ENCODE data around the gene SH3RF1. TPM values are rescaled to one million over a fixed set of nuclear protein-coding genes. Genes with fewer than 3 reads are reported as not detected.
"Not testable (repeated sequence)": the region's sequence is repeated elsewhere in the genome, so short reads cannot be mapped to it uniquely, and the experiment has no call there.

The SH3RF1 gene
- total RNA-seq, 1 donor from 2014 or later, result 18.6 TPM

GRCh38 chr4:169184236-169184635 lies 86.5 kb downstream of the SH3RF1 start:
- Mint-ChIP-seq H3K4me1 (peaks cover 34% of the 10 kb centered on the region), H3K36me3 (ENCODE audit: low read depth) (no peaks in the 10 kb centered on the region), H3K27me3 (ENCODE audit: low read depth) (no peaks in the 10 kb centered on the region), H3K9me3 (no peaks in the 10 kb centered on the region), H3K4me3 (no peak overlapping the region), H3K27ac (ENCODE audit: unreplicated experiment) (no peak overlapping the region)
- no peak for DNase-seq (ENCODE audit: low read depth, low spot score)
- TF ChIP-seq, protein P1, sequence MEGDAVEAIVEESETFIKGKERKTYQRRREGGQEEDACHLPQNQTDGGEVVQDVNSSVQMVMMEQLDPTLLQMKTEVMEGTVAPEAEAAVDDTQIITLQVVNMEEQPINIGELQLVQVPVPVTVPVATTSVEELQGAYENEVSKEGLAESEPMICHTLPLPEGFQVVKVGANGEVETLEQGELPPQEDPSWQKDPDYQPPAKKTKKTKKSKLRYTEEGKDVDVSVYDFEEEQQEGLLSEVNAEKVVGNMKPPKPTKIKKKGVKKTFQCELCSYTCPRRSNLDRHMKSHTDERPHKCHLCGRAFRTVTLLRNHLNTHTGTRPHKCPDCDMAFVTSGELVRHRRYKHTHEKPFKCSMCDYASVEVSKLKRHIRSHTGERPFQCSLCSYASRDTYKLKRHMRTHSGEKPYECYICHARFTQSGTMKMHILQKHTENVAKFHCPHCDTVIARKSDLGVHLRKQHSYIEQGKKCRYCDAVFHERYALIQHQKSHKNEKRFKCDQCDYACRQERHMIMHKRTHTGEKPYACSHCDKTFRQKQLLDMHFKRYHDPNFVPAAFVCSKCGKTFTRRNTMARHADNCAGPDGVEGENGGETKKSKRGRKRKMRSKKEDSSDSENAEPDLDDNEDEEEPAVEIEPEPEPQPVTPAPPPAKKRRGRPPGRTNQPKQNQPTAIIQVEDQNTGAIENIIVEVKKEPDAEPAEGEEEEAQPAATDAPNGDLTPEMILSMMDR (conservative IDR thresholded peaks at IDR 0.05), result no peak

- no peak for DNase-seq (ENCODE audit: low read depth, low spot score)
- Mint-ChIP-seq H3K36me3 (ENCODE audit: low read depth) (no peaks in the 10 kb centered on the region), H3K4me3 (no peak overlapping the region), H3K9me3 (peaks cover 2% of the 10 kb centered on the region), H3K27me3 (ENCODE audit: low read depth) (no peaks in the 10 kb centered on the region), H3K27ac (ENCODE audit: unreplicated experiment) (no peak overlapping the region), H3K4me1 (peaks cover 34% of the 10 kb centered on the region)
- TF ChIP-seq, protein P1 (conservative IDR thresholded peaks at IDR 0.05), result no peak
These were observed 87.2 kb downstream of the SH3RF1 start for GRCh38 chr4:169183581-169183980.

DNA sequence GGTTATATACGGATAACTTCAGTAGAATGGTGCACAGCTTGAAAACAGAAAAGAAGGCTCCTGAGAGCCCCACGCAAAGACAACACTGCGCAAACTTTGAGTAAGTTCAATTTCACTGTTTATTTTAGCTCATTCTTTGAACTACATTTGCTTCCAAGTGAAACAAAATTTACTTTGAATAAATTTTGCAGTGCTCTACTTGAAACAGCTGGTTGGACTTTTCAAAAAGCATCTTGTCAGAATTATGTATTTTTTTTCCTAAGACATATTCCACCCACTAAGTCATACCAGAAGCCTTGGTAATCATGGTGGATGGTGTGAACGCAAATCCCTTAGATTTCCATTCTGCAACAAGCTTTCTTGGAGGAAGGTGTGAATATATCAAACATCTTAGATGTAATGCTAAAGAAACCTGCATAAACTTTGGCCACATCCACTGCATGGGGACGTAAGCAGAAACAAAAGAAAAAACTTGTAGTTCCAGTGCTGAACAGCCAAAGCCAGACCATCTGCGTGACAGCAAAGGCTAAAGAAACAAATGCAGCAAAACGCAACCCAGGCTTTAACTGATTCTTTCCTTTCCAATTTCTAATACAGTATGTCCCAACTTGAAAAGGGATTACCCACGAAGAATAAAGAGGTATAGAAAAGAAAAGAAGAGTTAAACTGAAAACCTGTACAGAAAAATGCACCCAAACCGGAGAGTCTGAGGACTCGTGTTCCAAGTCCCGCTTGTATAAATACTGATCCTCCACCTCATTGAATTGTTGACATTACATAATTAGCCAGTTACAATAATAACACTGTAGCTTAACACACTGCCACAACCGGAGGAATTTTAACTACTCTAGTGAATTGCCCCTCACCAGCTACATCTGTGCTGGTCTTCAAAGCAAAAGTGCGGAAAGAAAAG lies 90.9 kb downstream of the SH3RF1 start:
- TF ChIP-seq, protein P1 (conservative IDR thresholded peaks at IDR 0.05), result no peak
- H3K4me3 Mint-ChIP-seq, result no peak overlapping the region
- no peaks in the 10 kb centered on the region for H3K36me3 Mint-ChIP-seq (ENCODE audit: low read depth)
- H3K9me3 Mint-ChIP-seq, result peaks cover 7% of the 10 kb centered on the region
- no peak overlapping the region for H3K27ac Mint-ChIP-seq (ENCODE audit: unreplicated experiment)
- H3K4me1 Mint-ChIP-seq, result peaks cover 21% of the 10 kb centered on the region
- DNase-seq (ENCODE audit: low read depth, low spot score), result no peak
- no peaks in the 10 kb centered on the region for H3K27me3 Mint-ChIP-seq (ENCODE audit: low read depth)

GRCh38 chr4:169178092-169178491 lies 92.7 kb downstream of the SH3RF1 start:
- H3K27ac Mint-ChIP-seq (ENCODE audit: unreplicated experiment), result not testable (repeated sequence)

DNA sequence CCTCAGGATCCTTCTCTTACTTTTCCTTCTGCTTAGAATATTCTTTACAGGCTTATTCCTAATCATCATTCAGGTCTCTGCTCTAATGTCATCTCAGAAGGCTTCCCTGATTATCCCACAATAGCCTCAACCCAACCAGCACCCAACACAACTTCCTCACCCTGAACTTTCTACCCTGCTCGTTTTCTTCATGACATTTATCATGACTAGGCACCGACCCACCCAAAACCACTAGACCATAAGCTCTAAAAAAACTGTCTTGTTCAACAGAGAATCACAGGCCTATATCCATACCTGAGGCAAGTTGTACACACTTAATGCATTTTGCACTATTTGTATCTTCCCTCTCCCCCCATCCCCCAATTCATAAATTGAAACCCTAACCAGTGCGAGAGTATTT lies 95.3 kb downstream of the SH3RF1 start:
- Mint-ChIP-seq H3K36me3 (ENCODE audit: low read depth) (no peaks in the 10 kb centered on the region), H3K9me3 (peaks cover 7% of the 10 kb centered on the region), H3K4me3 (no peak overlapping the region), H3K4me1 (peaks cover 10% of the 10 kb centered on the region), H3K27ac (ENCODE audit: unreplicated experiment) (no peak overlapping the region), H3K27me3 (ENCODE audit: low read depth) (no peaks in the 10 kb centered on the region)
- DNase-seq (ENCODE audit: low read depth, low spot score), result no peak
- TF ChIP-seq, protein P1 (conservative IDR thresholded peaks at IDR 0.05), result no peak

More at GRCh38 chr4:169178092-169178491, 92.7 kb downstream of the SH3RF1 start:
- H3K9me3 Mint-ChIP-seq; H3K36me3 Mint-ChIP-seq (ENCODE audit: low read depth); DNase-seq (ENCODE audit: low read depth, low spot score); H3K4me3 Mint-ChIP-seq; H3K27me3 Mint-ChIP-seq (ENCODE audit: low read depth): not testable (repeated sequence)
- H3K4me1 Mint-ChIP-seq, result peaks cover 13% of the 10 kb centered on the region

- Mint-ChIP-seq H3K36me3 (ENCODE audit: low read depth) (no peaks in the 10 kb centered on the region), H3K4me3 (no peak overlapping the region), H3K9me3 (peaks cover 7% of the 10 kb centered on the region), H3K27ac (ENCODE audit: unreplicated experiment) (no peak overlapping the region), H3K27me3 (ENCODE audit: low read depth) (no peaks in the 10 kb centered on the region), H3K4me1 (peaks cover 6% of the 10 kb centered on the region)
- no peak for DNase-seq (ENCODE audit: low read depth, low spot score)
- TF ChIP-seq, protein P1 (conservative IDR thresholded peaks at IDR 0.05), result no peak
These were observed 95.7 kb downstream of the SH3RF1 start for GRCh38 chr4:169175035-169175434.
